ENCODE measurements around the gene CLEC2L. TPM values are rescaled to one million over a fixed set of nuclear protein-coding genes. Genes with fewer than 3 reads are reported as not detected.

CLEC2L gene
- total and polyA plus RNA-seq, 2 of the 13 experiments (the other 11 are each of a cell fraction or from before 2014, with no cell fraction given), result 0.20 to 0.25 TPM

DNA sequence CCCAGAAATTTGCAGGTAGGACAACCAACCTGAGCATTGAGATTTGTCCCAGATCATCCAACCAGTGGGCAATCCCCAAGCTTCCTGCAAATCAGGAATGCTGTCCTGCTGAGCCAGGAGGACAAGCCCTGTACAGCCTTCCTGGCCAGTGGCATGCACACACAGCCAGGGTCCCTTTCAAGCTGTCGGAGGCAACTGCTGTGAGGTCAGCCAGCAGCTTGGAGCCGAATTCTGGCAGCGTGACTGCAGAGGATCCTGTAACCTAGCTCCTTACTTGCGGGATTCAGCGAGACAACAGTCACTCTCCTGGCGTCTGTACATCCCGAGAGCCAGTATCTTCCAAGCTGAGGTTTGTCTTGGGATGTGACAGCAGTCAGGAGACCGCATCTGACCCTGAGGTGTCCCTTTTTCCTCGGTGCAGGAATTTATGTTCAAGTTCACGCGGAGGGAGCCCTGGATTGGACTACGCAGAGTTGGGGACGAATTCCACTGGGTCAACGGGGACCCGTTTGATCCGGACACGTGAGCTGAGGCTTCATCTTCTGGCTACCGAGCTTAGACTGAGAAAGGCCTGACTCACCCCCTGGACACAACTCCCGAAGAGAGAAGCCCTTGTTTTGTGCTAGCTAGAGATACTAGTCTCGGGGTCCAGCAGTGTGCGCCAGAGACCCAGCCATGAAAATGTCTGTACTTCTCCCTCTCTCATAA lies 18.3 kb downstream of the CLEC2L start (continued):
- TF ChIP-seq ZBTB3 (CRISPR knock-in tag; IDR thresholded peaks at IDR 0.05; ENCODE audit: borderline replicate concordance, low read depth), result no peak
- no peak for TF ChIP-seq ATF2 (CRISPR knock-in tag; IDR thresholded peaks at IDR 0.05)
- no peak for TF ChIP-seq NFKBIZ (CRISPR knock-in tag; IDR thresholded peaks at IDR 0.05)

GRCh38 chr7:139542308-139543151 lies 19.0 kb downstream of the CLEC2L start:
- Histone ChIP-seq H2AFZ (ENCODE audit: low read length) (no peak overlapping the region), H3K27me3 (ENCODE audit: control insufficient read depth in 1 of 2, insufficient read depth in 2 of 2, low read length in 2 of 2) (peaks cover 12 to 73% of the 10 kb centered on the region in 2 experiments), H3K4me2 (ENCODE audit: low read depth, low read length) (peak overlapping the region; percentile 25), H3K9me3 (ENCODE audit: low read length) (no peaks in the 10 kb centered on the region), H3K79me2 (ENCODE audit: insufficient read depth, low read length) (no peaks in the 10 kb centered on the region), H3K36me3 (replicated peaks in 1 of 2; ENCODE audit: control insufficient read depth in 1 of 2, insufficient read depth in 2 of 2, low read length in 2 of 2) (no peaks in the 10 kb centered on the region), H4K20me1 (ENCODE audit: insufficient read depth, low read length) (no peaks in the 10 kb centered on the region), H3K4me3 (replicated peaks in 1 of 3; ENCODE audit: insufficient read depth in 1 of 3, low read depth in 2 of 3, low read length in 3 of 3) (0 out of 6 replicates have a peak overlapping the region, but pooled peaks of 1 of the 3 experiments have one; percentile 19), H3K4me1 (ENCODE audit: insufficient read depth, low read length) (peaks cover 15% of the 10 kb centered on the region), H3K9ac (ENCODE audit: insufficient read depth, low read depth, low read length) (no peak overlapping the region), H3K27ac (ENCODE audit: extremely low read length, insufficient read depth, low read length) (no peak overlapping the region)
- BruUV-seq (replicated peaks), result no TSS peak
- FAIRE-seq (no peak), DNase-seq (ENCODE audit: low spot score) (no peak), ATAC-seq (peak; percentile 72)
- ChIA-PET POLR2A (no interaction called here), CTCF (ENCODE audit: low intra/inter-chr PET ratio, low total read pairs) (interaction anchor here (0.5 kb wide), 1 partner anchor 437 kb away, joined by 3 read pairs; no protein-coding TSS in a partner anchor)
- intact Hi-C loops (cut with micrococcal nuclease; ENCODE audit: unreplicated experiment) (no loop called here), in situ Hi-C loops (cut with HindIII; ENCODE audit: extremely low pct_ligation_motif_present, low pct_unique_long_range_greater_than_20kb) (no loop called here)
- 47% methylated on average over 24 of the region's 28 CpGs for WGBS (ENCODE audit: low lambda C conversion rate)
- no peak for TF ChIP-seq REXO4 (CRISPR knock-in tag; IDR thresholded peaks at IDR 0.05; ENCODE audit: borderline replicate concordance)
- TF ChIP-seq ZNF543 (CRISPR knock-in tag; IDR thresholded peaks at IDR 0.05), result no peak
- no peak for TF ChIP-seq SOX13 (IDR thresholded peaks at IDR 0.05)
- no peak for TF ChIP-seq SOX13 (CRISPR knock-in tag; conservative IDR thresholded peaks at IDR 0.05 in 1 of 2, IDR thresholded peaks at IDR 0.05 in 1 of 2)
- TF ChIP-seq ZNF800 (CRISPR knock-in tag; IDR thresholded peaks at IDR 0.05), result no peak
- TF ChIP-seq, protein P1, sequence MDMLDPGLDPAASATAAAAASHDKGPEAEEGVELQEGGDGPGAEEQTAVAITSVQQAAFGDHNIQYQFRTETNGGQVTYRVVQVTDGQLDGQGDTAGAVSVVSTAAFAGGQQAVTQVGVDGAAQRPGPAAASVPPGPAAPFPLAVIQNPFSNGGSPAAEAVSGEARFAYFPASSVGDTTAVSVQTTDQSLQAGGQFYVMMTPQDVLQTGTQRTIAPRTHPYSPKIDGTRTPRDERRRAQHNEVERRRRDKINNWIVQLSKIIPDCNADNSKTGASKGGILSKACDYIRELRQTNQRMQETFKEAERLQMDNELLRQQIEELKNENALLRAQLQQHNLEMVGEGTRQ (IDR thresholded peaks at IDR 0.05; ENCODE audit: low read depth, low read length), result peak; percentile 43; the same call in 1 of the 2 replicates
- TF ChIP-seq, protein P1 (CRISPR knock-in tag; IDR thresholded peaks at IDR 0.05; ENCODE audit: borderline replicate concordance), result peak; percentile 78; the same call in 1 of the 2 replicates
- no peak for TF ChIP-seq ATF2 (CRISPR knock-in tag; IDR thresholded peaks at IDR 0.05)
- TF ChIP-seq ZFP1 (CRISPR knock-in tag; IDR thresholded peaks at IDR 0.05), result no peak
- TF ChIP-seq NFYC (CRISPR knock-in tag; IDR thresholded peaks at IDR 0.05), result peak; percentile 57
- TF ChIP-seq FOXK2 (IDR thresholded peaks at IDR 0.05), result no peak

Data from HepG2 (cell line).